ENCODE data around the gene AHCYL2. TPM values are rescaled to one million over a fixed set of nuclear protein-coding genes. Genes with fewer than 3 reads are reported as not detected.
"Not testable (repeated sequence)": the region's sequence is repeated elsewhere in the genome, so short reads cannot be mapped to it uniquely, and the experiment has no call there.

The AHCYL2 gene
- total and polyA plus RNA-seq, 4 donors, result 2.0 to 10.0 (median 3.6) TPM

GRCh38 chr7:129216821-129217416, 7.9 kb upstream of the AHCYL2 start:
- not testable (repeated sequence) for H3K9me3 ChIP-seq (ENCODE audit: control insufficient read depth in 4 of 4, low read length in 3 of 4); H3K4me1 ChIP-seq (ENCODE audit: control insufficient read depth in 4 of 4, insufficient read depth in 4 of 4, low read length in 3 of 4); H3K36me3 ChIP-seq (ENCODE audit: control insufficient read depth in 4 of 4, insufficient read depth in 3 of 4, low read depth in 1 of 4, low read length in 3 of 4); H3K27ac ChIP-seq (ENCODE audit: low read depth in 1 of 2, low read length in 2 of 2); H3K9ac ChIP-seq (ENCODE audit: low read depth in 1 of 2, low read length in 2 of 2); H3K4me3 ChIP-seq (ENCODE audit: low read depth in 1 of 3, low read length in 3 of 3); H3K27me3 ChIP-seq (ENCODE audit: control insufficient read depth in 4 of 4, insufficient read depth in 4 of 4, low read length in 3 of 4); DNase-seq (ENCODE audit: low spot score)
- 32% methylated on average over 8 of the region's 8 CpGs for whole genome bisulfite sequencing
- peak in 1 of 2 donors; percentile 11 for TF ChIP-seq HNF4A (conservative IDR thresholded peaks at IDR 0.05)
- peak in 1 of 2 donors; percentile 8 for TF ChIP-seq RXRA (IDR thresholded peaks at IDR 0.05)

GRCh38 chr7:129218514-129219062, 6.2 kb upstream of the AHCYL2 start:
- TF ChIP-seq NR2F2 (IDR thresholded peaks at IDR 0.05), result no peak
- no peak for TF ChIP-seq ATF3 (IDR thresholded peaks at IDR 0.05)
- TF ChIP-seq MAX (IDR thresholded peaks at IDR 0.05), result no peak
- no peak for TF ChIP-seq TAF1 (conservative IDR thresholded peaks at IDR 0.05)
- peak in 1 of 2 donors; percentile 9 for TF ChIP-seq RXRA (IDR thresholded peaks at IDR 0.05)
- no peak for TF ChIP-seq GABPA (IDR thresholded peaks at IDR 0.05 in 1 of 2, conservative IDR thresholded peaks at IDR 0.05 in 1 of 2)
- TF ChIP-seq EGR1 (IDR thresholded peaks at IDR 0.05; ENCODE audit: low read depth in 2 of 2), result no peak
- TF ChIP-seq REST (IDR thresholded peaks at IDR 0.05), result peak; percentile 90
- TF ChIP-seq RAD21 (IDR thresholded peaks at IDR 0.05), result peak; percentile 94 to 98
- TF ChIP-seq SP1 (IDR thresholded peaks at IDR 0.05), result no peak
- no peak for TF ChIP-seq YY1 (IDR thresholded peaks at IDR 0.05)
- TF ChIP-seq HNF4G (IDR thresholded peaks at IDR 0.05), result no peak
- no peak for TF ChIP-seq FOXA2 (IDR thresholded peaks at IDR 0.05)
- peak; percentile 12 for TF ChIP-seq FOXA1 (IDR thresholded peaks at IDR 0.05)
- TF ChIP-seq CTCF (IDR thresholded peaks at IDR 0.05; ENCODE audit: low read depth, low read length, missing input control), result peak; percentile 97
- no peak for TF ChIP-seq JUND (IDR thresholded peaks at IDR 0.05)
- TF ChIP-seq ZBTB33 (IDR thresholded peaks at IDR 0.05), result no peak
- no peak for TF ChIP-seq HNF4A (conservative IDR thresholded peaks at IDR 0.05)
- H3K9me3 ChIP-seq (ENCODE audit: control insufficient read depth in 4 of 4, low read length in 3 of 4), result no peaks in the 10 kb centered on the region
- no peaks in the 10 kb centered on the region for H3K27me3 ChIP-seq (ENCODE audit: control insufficient read depth in 4 of 4, insufficient read depth in 4 of 4, low read length in 3 of 4)
- DNase-seq (ENCODE audit: low spot score), result peak; percentile 83
- no peaks in the 10 kb centered on the region for H3K36me3 ChIP-seq (ENCODE audit: control insufficient read depth in 4 of 4, insufficient read depth in 3 of 4, low read depth in 1 of 4, low read length in 3 of 4)
- H3K4me3 ChIP-seq (ENCODE audit: low read depth in 1 of 3, low read length in 3 of 3), result no peak overlapping the region
- H3K27ac ChIP-seq (ENCODE audit: low read depth in 1 of 2, low read length in 2 of 2), result no peak overlapping the region
- no peak overlapping the region for H3K9ac ChIP-seq (ENCODE audit: low read depth in 1 of 2, low read length in 2 of 2)
- peaks cover 0 to 7% (median 5%) of the 10 kb centered on the region in 4 donors for H3K4me1 ChIP-seq (ENCODE audit: control insufficient read depth in 4 of 4, insufficient read depth in 4 of 4, low read length in 3 of 4)
- 15% methylated on average over 9 of the region's 9 CpGs for WGBS

- not testable (repeated sequence) for H3K9ac ChIP-seq (ENCODE audit: low read depth in 1 of 2, low read length in 2 of 2); H3K4me1 ChIP-seq (ENCODE audit: control insufficient read depth in 4 of 4, insufficient read depth in 4 of 4, low read length in 3 of 4); H3K9me3 ChIP-seq (ENCODE audit: control insufficient read depth in 4 of 4, low read length in 3 of 4); H3K36me3 ChIP-seq (ENCODE audit: control insufficient read depth in 4 of 4, insufficient read depth in 3 of 4, low read depth in 1 of 4, low read length in 3 of 4); H3K27me3 ChIP-seq (ENCODE audit: control insufficient read depth in 4 of 4, insufficient read depth in 4 of 4, low read length in 3 of 4); H3K27ac ChIP-seq (ENCODE audit: low read depth in 1 of 2, low read length in 2 of 2); DNase-seq (ENCODE audit: low spot score); H3K4me3 ChIP-seq (ENCODE audit: low read depth in 1 of 3, low read length in 3 of 3)
- WGBS, result 89% methylated on average over 4 of the region's 4 CpGs
These were observed 5.7 kb upstream of the AHCYL2 start for GRCh38 chr7:129219166-129219565.
